ENCODE results near the gene SMG5.

- no peak for TF ChIP-seq CTCF (conservative IDR thresholded peaks at IDR 0.05; ENCODE audit: low read depth in 2 of 2)
- TF ChIP-seq EZH2phosphoT487 (IDR thresholded peaks at IDR 0.05; ENCODE audit: unreplicated experiment), result no peak
Observed at GRCh38 chr1:156241926-156242325, 40.7 kb downstream of the SMG5 start, which contains the start of gene BGLAP.

Data from GM23338 (cell line).